SK-N-SH (cell line): ENCODE measurements around the gene PSENEN. TPM values are rescaled to one million over a fixed set of nuclear protein-coding genes. Genes with fewer than 3 reads are reported as not detected.

Experiments
- CTCF ChIA-PET: fragments of 300-600, 350-600 bp; formaldehyde crosslinking; extraction: SDS; loops from one replicate; lab custom pipeline; 2021; lab: Yijun Ruan, JAX
- POLR2A ChIA-PET: fragments of 350-600 bp; sonication (Branson Sonifier 250); formaldehyde crosslinking; extraction: SDS; loops from one replicate; lab custom pipeline; 2020; ENCODE audit warnings: antibody characterized with exemption, inconsistent platforms; lab: Yijun Ruan, JAX
- DNase-seq: peaks from one replicate; pipeline ENCODE4 v3.0.0; 2012
- H2AFZ ChIP-seq: fragments of 200-600 bp; sonication (generic); 2 replicates; pipeline ENCODE4 v1.8.1; 2016; ENCODE audit warnings: antibody characterized with exemption, mild to moderate bottlenecking, low read depth
- H3F3A ChIP-seq: fragments of 200-600 bp; sonication (generic); replicated peaks from 2 replicates; pipeline ENCODE3; 2016; ENCODE audit warnings: antibody characterized with exemption, mild to moderate bottlenecking; ENCODE audit not compliant: insufficient read depth
- H3K27ac ChIP-seq, 2 experiments: fragments of 200-500 bp in 1 of 2; fragments of 200-600 bp in 1 of 2; sonication (Bioruptor generic) in 1 of 2; sonication (generic), shearing (Covaris generic) in 1 of 2; 2 replicates each; pipeline versions ENCODE4 v1.5.1 to v1.6.1; 2014 to 2016; ENCODE audit warnings: low read depth in 2 of 2, inconsistent platforms in 1 of 2, low read length in 1 of 2, mild to moderate bottlenecking in 1 of 2, mixed read lengths in 1 of 2
- H3K27me3 ChIP-seq: fragments of 200-600 bp; sonication (generic), shearing (Covaris generic); 2 replicates; pipeline ENCODE4 v1.6.1; 2016; ENCODE audit warnings: mixed run types; ENCODE audit not compliant: insufficient read depth
- H3K36me3 ChIP-seq, 2 experiments: fragments of 200-500 bp in 1 of 2; fragments of 200-600 bp in 1 of 2; sonication (Bioruptor generic) in 1 of 2; sonication (generic) in 1 of 2; replicated peaks in 1 of 2; 2 replicates each; pipeline versions ENCODE3 to v1.5.1; 2014 to 2016; ENCODE audit warnings: low read length in 1 of 2, mild to moderate bottlenecking in 1 of 2; ENCODE audit not compliant: insufficient read depth in 2 of 2, control insufficient read depth in 1 of 2
- H3K4me1 ChIP-seq, 2 experiments: fragments of 200-500 bp in 1 of 2; fragments of 200-600 bp in 1 of 2; sonication (Bioruptor generic) in 1 of 2; sonication (generic), shearing (Covaris generic) in 1 of 2; 2 replicates each; pipeline versions ENCODE4 v1.5.1 to v1.6.1; 2014 to 2016; ENCODE audit warnings: low read depth in 1 of 2, low read length in 1 of 2, mixed run types in 1 of 2; ENCODE audit not compliant: insufficient read depth in 2 of 2, control insufficient read depth in 1 of 2
- H3K4me2 ChIP-seq: fragments of 200-600 bp; sonication (generic), shearing (Covaris generic); 2 replicates; pipeline ENCODE4 v1.6.1; 2017; ENCODE audit warnings: mixed run types
- H3K4me3 ChIP-seq, 2 experiments: fragments of 200-500 bp in 1 of 2; fragments of 200-600 bp in 1 of 2; sonication (Bioruptor generic) in 1 of 2; sonication (generic), shearing (Covaris generic) in 1 of 2; 2 replicates each; pipeline versions ENCODE4 v1.5.1 to v1.8.1; 2014 to 2016; ENCODE audit warnings: low read depth in 2 of 2, inconsistent platforms in 1 of 2, low read length in 1 of 2, mild to moderate bottlenecking in 1 of 2, mixed read lengths in 1 of 2, moderate library complexity in 1 of 2
- H3K79me2 ChIP-seq: fragments of 200-600 bp; sonication (generic); 2 replicates; pipeline ENCODE4 v1.8.1; 2017; ENCODE audit warnings: mild to moderate bottlenecking; ENCODE audit not compliant: insufficient read depth
- H3K9ac ChIP-seq: fragments of 200-600 bp; sonication (generic); 2 replicates; pipeline ENCODE4 v1.6.1; 2017; ENCODE audit warnings: mixed run types
- H3K9me2 ChIP-seq: fragments of 200-600 bp; sonication (generic); 2 replicates; pipeline ENCODE4 v1.6.1; 2017; ENCODE audit warnings: mixed run types
- H3K9me3 ChIP-seq: fragments of 200-600 bp; sonication (generic); 2 replicates; pipeline ENCODE4 v1.6.1; 2017; ENCODE audit warnings: mixed run types, mild to moderate bottlenecking, moderate library complexity
- H4K20me1 ChIP-seq: fragments of 200-600 bp; sonication (generic); 2 replicates; pipeline ENCODE4 v1.6.1; 2017; ENCODE audit warnings: mild to moderate bottlenecking, mixed run types; ENCODE audit not compliant: insufficient read depth
- EZH2phosphoT487 ChIP-seq: fragments of 200-600 bp; sonication (generic); IDR thresholded peaks from 2 replicates; pipeline ENCODE4 v1.6.1; 2017; ENCODE audit warnings: low read depth, mixed run types, mild to moderate bottlenecking, antibody characterized with exemption, moderate library complexity, borderline replicate concordance
- FOSL2 ChIP-seq: IDR thresholded peaks from 2 replicates; pipeline ENCODE4 v1.4.0; 2012; ENCODE audit warnings: low read depth, mild to moderate bottlenecking, moderate library complexity, borderline replicate concordance
- FOXJ3 ChIP-seq: sonication (generic); formaldehyde crosslinking; IDR thresholded peaks from 2 replicates; pipeline ENCODE4 v1.5.1; 2020; ENCODE audit warnings: mild to moderate bottlenecking, missing genetic modification reagents
- FOXM1 ChIP-seq: IDR thresholded peaks from 2 replicates; pipeline ENCODE4 v1.4.0; 2012; ENCODE audit warnings: low read depth, mild to moderate bottlenecking
- JUND ChIP-seq: IDR thresholded peaks from 2 replicates; pipeline ENCODE4 v1.4.0; 2012
- NRF1 ChIP-seq: IDR thresholded peaks from 2 replicates; pipeline ENCODE4 v1.6.1; 2012; ENCODE audit warnings: low read depth, mild to moderate bottlenecking, low read length
- POLR2AphosphoS5 ChIP-seq: IDR thresholded peaks from 2 replicates; pipeline ENCODE4 v1.6.1; 2012; ENCODE audit warnings: low read depth, low read length
- RAD21 ChIP-seq: IDR thresholded peaks from 2 replicates; pipeline ENCODE4 v1.6.1; 2012; ENCODE audit warnings: mild to moderate bottlenecking, low read length
- RFX5 ChIP-seq: IDR thresholded peaks from 2 replicates; pipeline ENCODE4 v1.6.1; 2012; ENCODE audit warnings: mild to moderate bottlenecking, improper control_type of control experiment, low read length
- RXRA ChIP-seq: IDR thresholded peaks from 2 replicates; pipeline ENCODE4 v1.4.0; 2012; ENCODE audit warnings: low read depth, mild to moderate bottlenecking, borderline replicate concordance
- SMC3 ChIP-seq: IDR thresholded peaks from 2 replicates; pipeline ENCODE4 v1.6.1; 2012; ENCODE audit warnings: low read depth, low read length, improper control_type of control experiment
- TCF12 ChIP-seq: IDR thresholded peaks from 2 replicates; pipeline ENCODE4 v1.4.0; 2012
- TEAD4 ChIP-seq: IDR thresholded peaks from 2 replicates; pipeline ENCODE4 v1.4.0; 2012; ENCODE audit warnings: mild to moderate bottlenecking, borderline replicate concordance; ENCODE audit not compliant: insufficient read depth
- WGBS: methylation state at CpG from one replicate; pipeline ENCODE4 v1.1.6; 2017; ENCODE audit warnings: low lambda C conversion rate; 5-methylcytosine and 5-hydroxymethylcytosine counted together
- polyA plus RNA-seq, 3 experiments: library from polyadenylated mRNA; depleted of rRNA; stranded (reverse); fragments of >200 nt; gene quantifications; 2 replicates each; pipeline ENCODE4 v1.2.3, GENCODE V29; 2012
- TF ChIP-seq, protein P1 (sequence below): IDR thresholded peaks from 2 replicates; pipeline ENCODE4 v1.6.1; 2012; ENCODE audit warnings: mild to moderate bottlenecking, low read depth, low read length, moderate library complexity
- TF ChIP-seq, protein P2 (sequence below): fragments of 150-350 bp; IDR thresholded peaks from 2 replicates; pipeline ENCODE4 v1.6.1; 2017; ENCODE audit warnings: antibody characterized with exemption, low read length, low read depth, borderline replicate concordance
- TF ChIP-seq, protein P3 (sequence below): IDR thresholded peaks from 2 replicates; pipeline ENCODE4 v1.4.0; 2012; ENCODE audit warnings: low read depth, borderline replicate concordance
- TF ChIP-seq, protein P4 (sequence below): IDR thresholded peaks from 2 replicates; pipeline ENCODE4 v1.4.0; 2012; ENCODE audit warnings: low read depth
- TF ChIP-seq, protein P5 (sequence below): fragments of 200-600 bp; sonication (generic); IDR thresholded peaks from 2 replicates; pipeline ENCODE4 v1.6.1; 2017; ENCODE audit warnings: antibody characterized with exemption, mild to moderate bottlenecking, moderate library complexity
- TF ChIP-seq, protein P6 (sequence below): fragments of 150-350 bp; IDR thresholded peaks from 2 replicates; pipeline ENCODE4 v1.6.1; 2016; ENCODE audit warnings: mild to moderate bottlenecking, low read depth, low read length
- TF ChIP-seq, protein P7 (sequence below): IDR thresholded peaks from 2 replicates; pipeline ENCODE4; 2012

The PSENEN gene
- polyA plus RNA-seq, 1 of the 3 experiments (the other 2 are of a cell fraction): 99.2 TPM

DNA sequence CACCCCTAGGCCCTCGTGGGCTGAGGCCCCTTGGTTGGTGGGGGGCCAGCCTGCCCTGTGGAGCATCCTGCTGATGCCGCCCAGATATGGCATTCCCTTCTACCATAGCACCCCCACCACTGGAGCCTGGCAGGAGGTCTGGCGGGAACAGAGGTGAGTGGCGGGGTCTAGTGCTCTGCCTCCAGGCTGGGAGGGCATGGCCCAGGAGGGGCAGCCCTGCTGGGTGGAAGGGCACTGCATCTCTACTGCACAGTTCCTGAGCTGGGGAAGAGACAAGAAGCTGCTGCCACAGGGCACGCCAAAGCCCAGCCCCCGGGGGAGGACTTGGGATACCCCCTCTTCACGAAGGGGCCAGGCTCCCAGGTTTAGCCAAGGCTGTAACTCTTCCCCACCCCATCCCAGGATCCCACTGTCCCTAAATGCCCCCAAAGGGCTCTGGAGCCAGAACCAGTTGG is 30.1 kb upstream of the PSENEN start:
- ChIA-PET POLR2A (no interaction called here), CTCF (interaction anchor here (0.9 to 2.6 kb wide), 6 partner anchors 19 to 159 kb away, joined by 4 to 14 read pairs (median 8); no protein-coding TSS in a partner anchor)
- H3K4me3 ChIP-seq: peak overlapping the region in 1 of 2 experiments; percentile 80; a peak in 1 of 4 replicates

More for the DNA sequence above, 30.1 kb upstream of the PSENEN start:
- Histone ChIP-seq H4K20me1 (peaks cover 18% of the 10 kb centered on the region), H3K36me3 (peaks cover 6 to 9% of the 10 kb centered on the region in 2 experiments), H3K9me2 (no peaks in the 10 kb centered on the region), H3K9me3 (no peaks in the 10 kb centered on the region), H3K4me1 (peaks cover 5 to 24% of the 10 kb centered on the region in 2 experiments; a peak in 3 of 4 replicates), H3F3A (peaks cover 6% of the 10 kb centered on the region), H3K9ac (no peak overlapping the region), H2AFZ (no peak overlapping the region), H3K4me2 (peak overlapping the region; percentile 97), H3K79me2 (peaks cover 23% of the 10 kb centered on the region), H3K27ac (no peak overlapping the region), H3K27me3 (no peaks in the 10 kb centered on the region)
- WGBS: 97% methylated on average over 6 of the region's 7 CpGs
- no peak for DNase-seq
- TF ChIP-seq FOXM1 (no peak), RAD21 (no peak), RFX5 (no peak), TCF12 (no peak), FOSL2 (no peak), NRF1 (no peak), TEAD4 (no peak), SMC3 (no peak), POLR2AphosphoS5 (no peak), RXRA (no peak), EZH2phosphoT487 (no peak), JUND (no peak), FOXJ3 (no peak)
- TF ChIP-seq, protein P1, sequence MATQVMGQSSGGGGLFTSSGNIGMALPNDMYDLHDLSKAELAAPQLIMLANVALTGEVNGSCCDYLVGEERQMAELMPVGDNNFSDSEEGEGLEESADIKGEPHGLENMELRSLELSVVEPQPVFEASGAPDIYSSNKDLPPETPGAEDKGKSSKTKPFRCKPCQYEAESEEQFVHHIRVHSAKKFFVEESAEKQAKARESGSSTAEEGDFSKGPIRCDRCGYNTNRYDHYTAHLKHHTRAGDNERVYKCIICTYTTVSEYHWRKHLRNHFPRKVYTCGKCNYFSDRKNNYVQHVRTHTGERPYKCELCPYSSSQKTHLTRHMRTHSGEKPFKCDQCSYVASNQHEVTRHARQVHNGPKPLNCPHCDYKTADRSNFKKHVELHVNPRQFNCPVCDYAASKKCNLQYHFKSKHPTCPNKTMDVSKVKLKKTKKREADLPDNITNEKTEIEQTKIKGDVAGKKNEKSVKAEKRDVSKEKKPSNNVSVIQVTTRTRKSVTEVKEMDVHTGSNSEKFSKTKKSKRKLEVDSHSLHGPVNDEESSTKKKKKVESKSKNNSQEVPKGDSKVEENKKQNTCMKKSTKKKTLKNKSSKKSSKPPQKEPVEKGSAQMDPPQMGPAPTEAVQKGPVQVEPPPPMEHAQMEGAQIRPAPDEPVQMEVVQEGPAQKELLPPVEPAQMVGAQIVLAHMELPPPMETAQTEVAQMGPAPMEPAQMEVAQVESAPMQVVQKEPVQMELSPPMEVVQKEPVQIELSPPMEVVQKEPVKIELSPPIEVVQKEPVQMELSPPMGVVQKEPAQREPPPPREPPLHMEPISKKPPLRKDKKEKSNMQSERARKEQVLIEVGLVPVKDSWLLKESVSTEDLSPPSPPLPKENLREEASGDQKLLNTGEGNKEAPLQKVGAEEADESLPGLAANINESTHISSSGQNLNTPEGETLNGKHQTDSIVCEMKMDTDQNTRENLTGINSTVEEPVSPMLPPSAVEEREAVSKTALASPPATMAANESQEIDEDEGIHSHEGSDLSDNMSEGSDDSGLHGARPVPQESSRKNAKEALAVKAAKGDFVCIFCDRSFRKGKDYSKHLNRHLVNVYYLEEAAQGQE: no peak
- TF ChIP-seq, protein P2, sequence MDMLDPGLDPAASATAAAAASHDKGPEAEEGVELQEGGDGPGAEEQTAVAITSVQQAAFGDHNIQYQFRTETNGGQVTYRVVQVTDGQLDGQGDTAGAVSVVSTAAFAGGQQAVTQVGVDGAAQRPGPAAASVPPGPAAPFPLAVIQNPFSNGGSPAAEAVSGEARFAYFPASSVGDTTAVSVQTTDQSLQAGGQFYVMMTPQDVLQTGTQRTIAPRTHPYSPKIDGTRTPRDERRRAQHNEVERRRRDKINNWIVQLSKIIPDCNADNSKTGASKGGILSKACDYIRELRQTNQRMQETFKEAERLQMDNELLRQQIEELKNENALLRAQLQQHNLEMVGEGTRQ: no peak
- TF ChIP-seq, protein P3, sequence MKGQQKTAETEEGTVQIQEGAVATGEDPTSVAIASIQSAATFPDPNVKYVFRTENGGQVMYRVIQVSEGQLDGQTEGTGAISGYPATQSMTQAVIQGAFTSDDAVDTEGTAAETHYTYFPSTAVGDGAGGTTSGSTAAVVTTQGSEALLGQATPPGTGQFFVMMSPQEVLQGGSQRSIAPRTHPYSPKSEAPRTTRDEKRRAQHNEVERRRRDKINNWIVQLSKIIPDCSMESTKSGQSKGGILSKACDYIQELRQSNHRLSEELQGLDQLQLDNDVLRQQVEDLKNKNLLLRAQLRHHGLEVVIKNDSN: no peak
- TF ChIP-seq, protein P4, sequence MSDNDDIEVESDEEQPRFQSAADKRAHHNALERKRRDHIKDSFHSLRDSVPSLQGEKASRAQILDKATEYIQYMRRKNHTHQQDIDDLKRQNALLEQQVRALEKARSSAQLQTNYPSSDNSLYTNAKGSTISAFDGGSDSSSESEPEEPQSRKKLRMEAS: no peak
- TF ChIP-seq, protein P5, sequence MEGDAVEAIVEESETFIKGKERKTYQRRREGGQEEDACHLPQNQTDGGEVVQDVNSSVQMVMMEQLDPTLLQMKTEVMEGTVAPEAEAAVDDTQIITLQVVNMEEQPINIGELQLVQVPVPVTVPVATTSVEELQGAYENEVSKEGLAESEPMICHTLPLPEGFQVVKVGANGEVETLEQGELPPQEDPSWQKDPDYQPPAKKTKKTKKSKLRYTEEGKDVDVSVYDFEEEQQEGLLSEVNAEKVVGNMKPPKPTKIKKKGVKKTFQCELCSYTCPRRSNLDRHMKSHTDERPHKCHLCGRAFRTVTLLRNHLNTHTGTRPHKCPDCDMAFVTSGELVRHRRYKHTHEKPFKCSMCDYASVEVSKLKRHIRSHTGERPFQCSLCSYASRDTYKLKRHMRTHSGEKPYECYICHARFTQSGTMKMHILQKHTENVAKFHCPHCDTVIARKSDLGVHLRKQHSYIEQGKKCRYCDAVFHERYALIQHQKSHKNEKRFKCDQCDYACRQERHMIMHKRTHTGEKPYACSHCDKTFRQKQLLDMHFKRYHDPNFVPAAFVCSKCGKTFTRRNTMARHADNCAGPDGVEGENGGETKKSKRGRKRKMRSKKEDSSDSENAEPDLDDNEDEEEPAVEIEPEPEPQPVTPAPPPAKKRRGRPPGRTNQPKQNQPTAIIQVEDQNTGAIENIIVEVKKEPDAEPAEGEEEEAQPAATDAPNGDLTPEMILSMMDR: no peak
- TF ChIP-seq, protein P6, sequence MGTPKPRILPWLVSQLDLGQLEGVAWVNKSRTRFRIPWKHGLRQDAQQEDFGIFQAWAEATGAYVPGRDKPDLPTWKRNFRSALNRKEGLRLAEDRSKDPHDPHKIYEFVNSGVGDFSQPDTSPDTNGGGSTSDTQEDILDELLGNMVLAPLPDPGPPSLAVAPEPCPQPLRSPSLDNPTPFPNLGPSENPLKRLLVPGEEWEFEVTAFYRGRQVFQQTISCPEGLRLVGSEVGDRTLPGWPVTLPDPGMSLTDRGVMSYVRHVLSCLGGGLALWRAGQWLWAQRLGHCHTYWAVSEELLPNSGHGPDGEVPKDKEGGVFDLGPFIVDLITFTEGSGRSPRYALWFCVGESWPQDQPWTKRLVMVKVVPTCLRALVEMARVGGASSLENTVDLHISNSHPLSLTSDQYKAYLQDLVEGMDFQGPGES: no peak
- TF ChIP-seq, protein P7, sequence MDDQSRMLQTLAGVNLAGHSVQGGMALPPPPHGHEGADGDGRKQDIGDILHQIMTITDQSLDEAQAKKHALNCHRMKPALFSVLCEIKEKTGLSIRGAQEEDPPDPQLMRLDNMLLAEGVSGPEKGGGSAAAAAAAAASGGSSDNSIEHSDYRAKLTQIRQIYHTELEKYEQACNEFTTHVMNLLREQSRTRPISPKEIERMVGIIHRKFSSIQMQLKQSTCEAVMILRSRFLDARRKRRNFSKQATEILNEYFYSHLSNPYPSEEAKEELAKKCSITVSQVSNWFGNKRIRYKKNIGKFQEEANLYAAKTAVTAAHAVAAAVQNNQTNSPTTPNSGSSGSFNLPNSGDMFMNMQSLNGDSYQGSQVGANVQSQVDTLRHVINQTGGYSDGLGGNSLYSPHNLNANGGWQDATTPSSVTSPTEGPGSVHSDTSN: no peak
